Ascending aorta (tissue), 2 donors: ENCODE data around the gene UBN1. TPM values are rescaled to one million over a fixed set of nuclear protein-coding genes. Genes with fewer than 3 reads are reported as not detected.

ENCODE experiments used
- DNase-seq, 2 donors: peaks; one replicate each; pipeline ENCODE4 v3.0.0-alpha.2; 2019; ENCODE audit warnings: low spot score in 2 of 2
- H3K27ac ChIP-seq, 2 donors: fragments of 200-600 bp; sonication (generic); one replicate each; pipeline ENCODE4 v1.5.1; 2016 to 2017; ENCODE audit warnings: mild to moderate bottlenecking in 1 of 2
- H3K27me3 ChIP-seq: fragments of 200-600 bp; sonication (generic); one replicate; pipeline ENCODE4 v1.5.1; 2017
- H3K36me3 ChIP-seq, 2 donors: fragments of 200-600 bp; sonication (generic); one replicate each; pipeline ENCODE4 v1.5.1; 2016
- H3K4me1 ChIP-seq, 2 donors: fragments of 200-600 bp; sonication (generic); one replicate each; pipeline ENCODE4 v1.5.1; 2016 to 2017; ENCODE audit warnings: mild to moderate bottlenecking in 1 of 2
- H3K4me3 ChIP-seq, 2 donors: fragments of 200-600 bp; sonication (generic); one replicate each; pipeline ENCODE4 v1.5.1; 2016 to 2017; ENCODE audit warnings: mild to moderate bottlenecking in 1 of 2
- H3K9me3 ChIP-seq, 2 donors: fragments of 200-600 bp; sonication (generic); one replicate each; pipeline ENCODE4 v1.5.1; 2016
- intact Hi-C: fragments of 100-400 bp; cut with DNase I; formaldehyde crosslinking; loops from one replicate; pipeline ENCODE4 v1.15.1; 2023
- total RNA-seq: library from RNA; depleted of rRNA; stranded (reverse); fragments of >200 nt; gene quantifications from one replicate; pipeline ENCODE4 v1.1.0, GENCODE V29; 2016
- TF ChIP-seq, protein P1 (sequence below), 3 experiments: fragments of 200-600 bp in 2 of 3; fragments of 450-650 bp in 1 of 3; sonication (generic) in 2 of 3; IDR thresholded peaks; one replicate each; pipeline ENCODE4 v1.5.1; 2016 to 2019; ENCODE audit warnings: antibody characterized with exemption in 3 of 3, mild to moderate bottlenecking in 1 of 3, moderate library complexity in 1 of 3

UBN1 gene
- total RNA-seq, 1 donor from 2014 or later = 31.8 TPM

DNA sequence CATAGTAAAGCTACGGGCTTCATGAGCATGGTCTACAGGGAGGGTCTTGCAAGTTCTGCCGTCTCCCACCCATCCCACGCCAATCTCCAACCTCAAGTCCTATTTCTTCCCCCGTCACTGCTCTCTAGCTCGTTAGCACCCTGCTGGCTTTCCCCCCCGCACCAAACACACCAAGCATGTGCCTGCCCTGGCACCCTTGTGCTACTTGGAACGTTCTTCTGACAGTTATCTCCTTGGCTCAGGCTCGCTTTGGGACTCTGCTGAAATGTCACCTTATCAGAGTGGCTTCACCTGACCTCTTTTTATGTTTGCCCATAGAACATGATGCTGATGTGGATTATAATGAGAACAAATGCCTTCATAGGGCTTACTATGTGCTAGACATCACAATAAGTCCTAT lies 22.1 kb upstream of the UBN1 start:
- Histone ChIP-seq H3K27me3 (no peaks in the 10 kb centered on the region), H3K4me3 (no peak overlapping the region), H3K4me1 (no peaks in the 10 kb centered on the region), H3K36me3 (peaks cover 88 to 100% of the 10 kb centered on the region in 2 donors), H3K9me3 (no peaks in the 10 kb centered on the region), H3K27ac (no peak overlapping the region)
- no peak for DNase-seq
- intact Hi-C loops = no loop called here
- TF ChIP-seq, protein P1, sequence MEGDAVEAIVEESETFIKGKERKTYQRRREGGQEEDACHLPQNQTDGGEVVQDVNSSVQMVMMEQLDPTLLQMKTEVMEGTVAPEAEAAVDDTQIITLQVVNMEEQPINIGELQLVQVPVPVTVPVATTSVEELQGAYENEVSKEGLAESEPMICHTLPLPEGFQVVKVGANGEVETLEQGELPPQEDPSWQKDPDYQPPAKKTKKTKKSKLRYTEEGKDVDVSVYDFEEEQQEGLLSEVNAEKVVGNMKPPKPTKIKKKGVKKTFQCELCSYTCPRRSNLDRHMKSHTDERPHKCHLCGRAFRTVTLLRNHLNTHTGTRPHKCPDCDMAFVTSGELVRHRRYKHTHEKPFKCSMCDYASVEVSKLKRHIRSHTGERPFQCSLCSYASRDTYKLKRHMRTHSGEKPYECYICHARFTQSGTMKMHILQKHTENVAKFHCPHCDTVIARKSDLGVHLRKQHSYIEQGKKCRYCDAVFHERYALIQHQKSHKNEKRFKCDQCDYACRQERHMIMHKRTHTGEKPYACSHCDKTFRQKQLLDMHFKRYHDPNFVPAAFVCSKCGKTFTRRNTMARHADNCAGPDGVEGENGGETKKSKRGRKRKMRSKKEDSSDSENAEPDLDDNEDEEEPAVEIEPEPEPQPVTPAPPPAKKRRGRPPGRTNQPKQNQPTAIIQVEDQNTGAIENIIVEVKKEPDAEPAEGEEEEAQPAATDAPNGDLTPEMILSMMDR (IDR thresholded peaks at IDR 0.05) = no peak

DNA sequence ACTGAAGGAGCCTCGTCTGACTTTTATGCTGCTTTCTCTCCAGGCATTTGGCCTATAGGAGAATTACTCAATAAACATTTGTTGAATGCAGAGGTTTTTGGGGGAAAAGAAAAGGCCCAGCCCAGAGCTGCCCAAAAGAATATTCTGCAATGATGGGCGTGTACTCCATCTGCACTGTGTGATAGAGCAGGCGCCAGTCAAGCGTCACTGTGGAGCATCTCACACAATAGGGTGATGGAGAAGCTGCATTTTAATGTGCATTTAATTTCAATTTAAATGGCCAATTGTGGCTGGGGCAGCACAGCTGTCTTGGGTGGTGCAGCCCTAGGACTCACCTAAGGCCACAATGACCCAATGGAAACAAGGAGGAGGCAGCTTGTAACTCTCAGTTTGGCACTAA lies 20.8 kb upstream of the UBN1 start:
- no peaks in the 10 kb centered on the region for H3K4me1 ChIP-seq
- H3K4me3 ChIP-seq = no peak overlapping the region
- peaks cover 94 to 100% of the 10 kb centered on the region in 2 donors for H3K36me3 ChIP-seq
- no peak for DNase-seq
- TF ChIP-seq, protein P1 (IDR thresholded peaks at IDR 0.05) = no peak
- H3K27me3 ChIP-seq = no peaks in the 10 kb centered on the region
- no peaks in the 10 kb centered on the region for H3K9me3 ChIP-seq
- H3K27ac ChIP-seq = no peak overlapping the region
- intact Hi-C loops = no loop called here

DNA sequence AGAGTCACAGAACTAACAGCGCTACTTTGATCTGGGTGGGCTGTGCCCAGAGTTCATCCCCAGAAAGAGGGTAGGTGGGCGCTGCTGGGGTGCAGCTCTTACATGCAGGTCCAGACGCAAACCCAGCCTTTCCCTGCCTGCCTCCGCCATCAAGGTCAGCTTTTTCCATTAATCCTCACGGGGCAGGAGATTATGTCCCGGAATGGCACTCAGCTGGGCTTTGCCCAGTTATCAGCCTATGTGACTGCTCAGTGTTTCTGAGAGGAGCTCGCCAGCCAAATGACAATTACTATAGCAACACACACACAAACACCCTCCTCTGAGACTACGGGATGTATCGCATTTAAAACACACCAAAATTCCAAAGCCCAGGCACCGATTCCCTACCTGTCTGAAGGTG lies 20.3 kb upstream of the UBN1 start:
- H3K4me1 ChIP-seq = no peaks in the 10 kb centered on the region
- intact Hi-C loops = no loop called here
- H3K27me3 ChIP-seq = no peaks in the 10 kb centered on the region
- H3K4me3 ChIP-seq = no peak overlapping the region
- TF ChIP-seq, protein P1 (IDR thresholded peaks at IDR 0.05) = no peak
- H3K27ac ChIP-seq = no peak overlapping the region
- no peaks in the 10 kb centered on the region for H3K9me3 ChIP-seq
- DNase-seq = no peak
- peaks cover 94 to 100% of the 10 kb centered on the region in 2 donors for H3K36me3 ChIP-seq

DNA sequence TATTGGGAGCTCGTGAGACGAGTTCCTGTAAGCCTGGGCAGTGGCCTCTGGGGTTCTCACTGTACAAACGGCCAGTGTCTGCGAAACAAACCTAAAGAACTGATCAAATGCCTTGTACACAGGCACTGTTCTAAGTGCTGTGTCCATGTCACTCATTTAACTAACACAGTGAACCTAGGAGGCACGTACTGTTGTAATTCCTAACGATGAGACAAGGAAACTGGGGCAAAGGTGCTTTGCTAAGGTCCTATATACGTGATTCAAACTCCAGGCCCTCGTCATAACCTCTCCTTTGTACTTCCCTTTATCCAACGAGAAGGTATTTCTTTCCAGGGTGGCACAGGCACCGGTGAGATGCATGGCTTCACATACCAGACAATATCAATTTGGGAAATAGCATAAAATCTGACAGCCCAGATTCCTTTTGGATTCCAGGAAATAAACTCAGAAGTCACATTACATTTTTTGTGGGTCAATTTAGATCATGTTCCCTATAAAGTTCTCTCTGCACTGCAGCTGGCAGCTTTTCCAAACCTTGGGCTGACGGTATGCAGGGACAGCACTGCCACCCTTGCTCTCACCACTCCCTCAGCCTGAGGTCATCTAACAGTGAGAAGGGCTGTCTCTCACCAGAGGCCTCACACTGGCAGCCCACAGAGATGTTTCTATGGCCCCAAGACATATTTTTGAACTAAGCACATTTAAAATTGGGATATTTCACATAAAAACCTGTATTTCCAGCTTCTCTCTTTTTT lies 18.5 kb upstream of the UBN1 start:
- Histone ChIP-seq H3K4me1 (no peaks in the 10 kb centered on the region), H3K27me3 (no peaks in the 10 kb centered on the region), H3K27ac (no peak overlapping the region), H3K4me3 (no peak overlapping the region), H3K36me3 (peaks cover 96% of the 10 kb centered on the region in 2 donors), H3K9me3 (no peaks in the 10 kb centered on the region)
- no peak for DNase-seq
- intact Hi-C loops = no loop called here
- TF ChIP-seq, protein P1 (IDR thresholded peaks at IDR 0.05) = no peak

DNA sequence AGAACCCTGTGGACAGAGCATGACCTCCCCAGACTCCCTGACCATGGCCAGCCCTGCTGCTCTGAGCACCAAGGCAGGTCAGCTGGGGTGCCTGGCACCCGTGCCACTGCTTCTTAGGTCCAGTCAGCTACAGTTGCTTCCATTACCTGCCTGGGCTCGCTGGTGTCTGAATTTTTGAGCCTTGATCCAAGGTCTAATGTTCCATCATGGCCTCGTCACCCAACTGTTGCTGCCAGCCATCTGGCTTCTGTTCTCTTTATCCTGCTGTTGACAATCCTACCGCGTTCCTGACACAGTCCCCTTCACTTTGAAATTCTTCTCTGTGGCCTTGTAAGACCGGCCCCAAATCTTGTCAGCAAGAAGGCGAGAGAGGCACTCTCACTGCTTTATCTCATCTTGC lies 16.9 kb upstream of the UBN1 start:
- intact Hi-C loops = no loop called here
- peaks cover 81 to 86% of the 10 kb centered on the region in 2 donors for H3K36me3 ChIP-seq
- H3K4me1 ChIP-seq = no peaks in the 10 kb centered on the region
- TF ChIP-seq, protein P1 (IDR thresholded peaks at IDR 0.05) = no peak
- H3K9me3 ChIP-seq = no peaks in the 10 kb centered on the region
- DNase-seq = no peak
- no peak overlapping the region for H3K4me3 ChIP-seq
- H3K27ac ChIP-seq = no peak overlapping the region
- H3K27me3 ChIP-seq = no peaks in the 10 kb centered on the region
